SU-DHL-6 (cell line): ENCODE results near the gene KRT71.

Source experiments
- H2AFZ ChIP-seq: fragments of 200-600 bp; sonication (generic); 2 replicates; pipeline ENCODE4 v1.6.1; 2014; ENCODE audit warnings: low read depth, mild to moderate bottlenecking, moderate library complexity, mixed read lengths, antibody characterized with exemption, low read length; ENCODE audit not compliant: severe bottlenecking
- H3F3A ChIP-seq: fragments of 200-600 bp; shearing (Covaris generic); 2 replicates; pipeline ENCODE4 v1.6.0; 2016; ENCODE audit warnings: antibody characterized with exemption, mild to moderate bottlenecking; ENCODE audit not compliant: insufficient read depth
- H3K27ac ChIP-seq: fragments of 200-600 bp; sonication (generic); 2 replicates; pipeline ENCODE4 v1.5.1; 2016; ENCODE audit warnings: low read depth, mild to moderate bottlenecking, low read length, moderate library complexity, mixed read lengths
- H3K27me3 ChIP-seq: fragments of 200-600 bp; sonication (generic), shearing (Covaris generic); 2 replicates; pipeline ENCODE4 v1.6.0; 2014; ENCODE audit warnings: mild to moderate bottlenecking, low read length
- H3K36me3 ChIP-seq: fragments of 200-600 bp; sonication (generic); 2 replicates; pipeline ENCODE4 v1.6.1; 2014; ENCODE audit warnings: mild to moderate bottlenecking, low read length, mixed read lengths
- H3K4me2 ChIP-seq: fragments of 300-600, 200-600 bp; shearing (Covaris generic), sonication (generic); 2 replicates; pipeline ENCODE4 v1.6.0; 2014; ENCODE audit warnings: low read length, low read depth, mild to moderate bottlenecking; ENCODE audit not compliant: poor library complexity, severe bottlenecking
- H3K4me3 ChIP-seq: fragments of 200-600 bp; sonication (generic); 2 replicates; pipeline ENCODE4 v1.5.1; 2014; ENCODE audit warnings: antibody characterized with exemption, low read length, mild to moderate bottlenecking, mixed read lengths; ENCODE audit not compliant: insufficient read depth, poor library complexity, severe bottlenecking
- H3K79me2 ChIP-seq: fragments of 200-600 bp; sonication (generic); 2 replicates; pipeline ENCODE4 v1.6.1; 2014; ENCODE audit warnings: mild to moderate bottlenecking, low read length, moderate library complexity; ENCODE audit not compliant: insufficient read depth
- H3K9ac ChIP-seq: fragments of 200-600 bp; sonication (generic); 2 replicates; pipeline ENCODE4 v1.7.0; 2014; ENCODE audit warnings: mild to moderate bottlenecking, low read length
- H3K9me2 ChIP-seq: fragments of 200-600 bp; sonication (generic); replicated peaks from 2 replicates; pipeline ENCODE4 v1.6.1; 2014; ENCODE audit warnings: low read length; ENCODE audit not compliant: insufficient read depth
- H3K9me3 ChIP-seq: fragments of 200-600 bp; sonication (generic); 2 replicates; pipeline ENCODE4 v1.6.1; 2014; ENCODE audit warnings: low read length, mixed read lengths; ENCODE audit not compliant: insufficient read depth
- H4K20me1 ChIP-seq: fragments of 200-600 bp; sonication (generic); 2 replicates; pipeline ENCODE4 v1.6.1; 2014; ENCODE audit warnings: low read depth, mild to moderate bottlenecking, antibody characterized with exemption, low read length, moderate library complexity, mixed read lengths
- EZH2phosphoT487 ChIP-seq: fragments of 200-600 bp; sonication (generic), shearing (Covaris generic); conservative IDR thresholded peaks from 2 replicates; pipeline ENCODE4 v1.6.1; 2018; ENCODE audit warnings: mild to moderate bottlenecking, antibody characterized with exemption, low read length, moderate library complexity, mixed read lengths
- TF ChIP-seq, protein P1 (sequence below): fragments of 200-600 bp; sonication (generic); IDR thresholded peaks from one replicate; pipeline ENCODE4 v1.5.1; 2017; ENCODE audit warnings: antibody characterized with exemption, mild to moderate bottlenecking, low read length, moderate library complexity; ENCODE audit not compliant: insufficient read depth, poor library complexity, severe bottlenecking

Gene KRT71

DNA sequence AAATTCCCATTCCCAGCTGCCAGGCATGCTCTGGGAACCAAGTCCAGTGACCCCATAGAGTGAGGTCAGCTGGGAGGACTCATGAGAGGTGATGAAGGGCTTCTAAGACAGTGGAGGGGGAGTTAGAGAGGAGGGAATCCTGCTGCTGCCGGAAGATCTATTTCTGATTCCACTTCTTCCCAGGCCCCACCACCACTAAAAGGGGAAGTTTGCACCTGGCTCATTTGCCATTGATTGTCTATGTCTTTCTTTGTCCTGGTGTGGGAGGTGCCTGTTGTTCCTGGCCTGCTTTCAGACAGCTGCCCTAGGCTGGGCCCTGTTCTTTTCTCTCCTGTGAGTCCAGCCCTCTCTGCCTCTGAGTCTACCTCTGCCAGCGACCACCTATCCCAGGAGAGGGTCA, 56.9 kb downstream of the KRT71 start:
- Histone ChIP-seq H3K27me3 (no peaks in the 10 kb centered on the region), H2AFZ (no peak overlapping the region), H3F3A (no peaks in the 10 kb centered on the region), H3K9ac (no peak overlapping the region), H3K9me2 (no peaks in the 10 kb centered on the region), H3K27ac (no peak overlapping the region), H4K20me1 (no peaks in the 10 kb centered on the region), H3K4me3 (no peak overlapping the region), H3K36me3 (no peaks in the 10 kb centered on the region), H3K4me2 (no peak overlapping the region), H3K9me3 (no peaks in the 10 kb centered on the region), H3K79me2 (no peaks in the 10 kb centered on the region)
- no peak for TF ChIP-seq EZH2phosphoT487
- TF ChIP-seq, protein P1, sequence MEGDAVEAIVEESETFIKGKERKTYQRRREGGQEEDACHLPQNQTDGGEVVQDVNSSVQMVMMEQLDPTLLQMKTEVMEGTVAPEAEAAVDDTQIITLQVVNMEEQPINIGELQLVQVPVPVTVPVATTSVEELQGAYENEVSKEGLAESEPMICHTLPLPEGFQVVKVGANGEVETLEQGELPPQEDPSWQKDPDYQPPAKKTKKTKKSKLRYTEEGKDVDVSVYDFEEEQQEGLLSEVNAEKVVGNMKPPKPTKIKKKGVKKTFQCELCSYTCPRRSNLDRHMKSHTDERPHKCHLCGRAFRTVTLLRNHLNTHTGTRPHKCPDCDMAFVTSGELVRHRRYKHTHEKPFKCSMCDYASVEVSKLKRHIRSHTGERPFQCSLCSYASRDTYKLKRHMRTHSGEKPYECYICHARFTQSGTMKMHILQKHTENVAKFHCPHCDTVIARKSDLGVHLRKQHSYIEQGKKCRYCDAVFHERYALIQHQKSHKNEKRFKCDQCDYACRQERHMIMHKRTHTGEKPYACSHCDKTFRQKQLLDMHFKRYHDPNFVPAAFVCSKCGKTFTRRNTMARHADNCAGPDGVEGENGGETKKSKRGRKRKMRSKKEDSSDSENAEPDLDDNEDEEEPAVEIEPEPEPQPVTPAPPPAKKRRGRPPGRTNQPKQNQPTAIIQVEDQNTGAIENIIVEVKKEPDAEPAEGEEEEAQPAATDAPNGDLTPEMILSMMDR = no peak

DNA sequence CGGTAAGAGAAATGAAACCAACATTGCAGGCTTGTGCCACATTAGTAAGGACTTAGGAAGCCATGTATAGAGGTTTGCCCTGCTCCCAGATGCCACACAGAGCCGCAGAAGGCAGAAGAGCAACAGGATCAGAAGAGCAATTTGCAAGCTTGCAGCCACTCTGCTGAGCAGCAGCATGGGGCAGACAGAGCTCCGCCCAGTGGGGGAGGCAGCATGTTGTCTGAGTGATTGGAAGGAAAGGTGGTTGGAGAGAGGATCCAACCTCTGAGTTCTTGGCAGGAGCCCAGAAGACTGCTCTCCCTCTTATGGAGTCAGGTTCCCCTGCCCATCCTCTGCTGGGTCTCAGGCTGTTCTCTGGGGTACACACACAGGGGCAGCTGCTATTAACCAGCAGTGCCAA, 57.6 kb downstream of the KRT71 start:
- Histone ChIP-seq H3K79me2 (no peaks in the 10 kb centered on the region), H3K9ac (no peak overlapping the region), H3K36me3 (no peaks in the 10 kb centered on the region), H3K9me3 (no peaks in the 10 kb centered on the region), H3K4me3 (no peak overlapping the region), H4K20me1 (no peaks in the 10 kb centered on the region), H3K4me2 (no peak overlapping the region), H3K9me2 (no peaks in the 10 kb centered on the region), H3F3A (no peaks in the 10 kb centered on the region), H3K27ac (no peak overlapping the region), H3K27me3 (no peaks in the 10 kb centered on the region), H2AFZ (no peak overlapping the region)
- TF ChIP-seq EZH2phosphoT487 = no peak
- TF ChIP-seq, protein P1 = no peak

DNA sequence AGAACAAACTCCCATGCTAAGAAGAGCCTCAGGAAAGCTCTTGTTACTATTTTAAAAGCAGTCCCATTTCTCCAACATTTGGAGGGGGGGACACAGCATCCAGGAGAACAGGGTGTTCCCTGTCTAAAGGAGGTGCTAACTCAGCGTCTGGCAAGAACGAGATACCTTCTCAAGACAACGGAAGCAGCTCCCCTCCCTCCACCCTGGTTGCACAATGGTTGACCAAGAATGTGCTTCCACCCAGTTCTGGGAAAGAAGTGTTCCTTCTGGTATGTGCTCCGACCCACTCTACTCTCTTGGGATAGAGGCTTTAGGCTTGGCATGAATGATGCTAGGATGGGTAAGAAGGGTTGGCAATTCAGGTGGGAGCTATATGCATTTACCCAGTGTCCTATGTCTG, 58.4 kb downstream of the KRT71 start:
- Histone ChIP-seq H3K4me3 (no peak overlapping the region), H4K20me1 (no peaks in the 10 kb centered on the region), H3K27ac (no peak overlapping the region), H3F3A (no peaks in the 10 kb centered on the region), H3K4me2 (no peak overlapping the region), H2AFZ (no peak overlapping the region), H3K9me3 (no peaks in the 10 kb centered on the region), H3K79me2 (no peaks in the 10 kb centered on the region), H3K36me3 (no peaks in the 10 kb centered on the region), H3K27me3 (no peaks in the 10 kb centered on the region), H3K9ac (no peak overlapping the region), H3K9me2 (no peaks in the 10 kb centered on the region)
- no peak for TF ChIP-seq EZH2phosphoT487
- TF ChIP-seq, protein P1 = no peak

DNA sequence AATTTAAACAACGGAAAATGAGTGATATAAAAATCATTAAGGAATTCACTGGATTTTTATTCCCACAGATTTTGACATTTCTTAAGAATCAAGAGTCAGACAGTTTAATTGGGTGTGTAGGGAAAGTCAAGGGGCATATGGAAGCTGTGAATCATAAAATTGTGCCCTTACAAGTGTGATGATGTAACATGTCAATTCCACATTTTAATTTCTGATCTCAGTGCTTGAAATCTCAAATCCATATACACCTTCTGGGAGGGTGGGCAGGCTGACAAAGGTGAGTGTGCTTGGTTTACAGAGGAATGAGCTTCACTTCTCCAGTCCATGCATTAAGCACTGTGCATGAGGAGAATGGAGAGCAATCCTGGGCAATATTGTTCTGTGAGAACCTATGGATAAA, 58.8 kb downstream of the KRT71 start:
- Histone ChIP-seq H4K20me1 (no peaks in the 10 kb centered on the region), H3K9me2 (no peaks in the 10 kb centered on the region), H3K36me3 (no peaks in the 10 kb centered on the region), H3K4me2 (no peak overlapping the region), H3K27ac (no peak overlapping the region), H3K9me3 (no peaks in the 10 kb centered on the region), H3K79me2 (no peaks in the 10 kb centered on the region), H3K4me3 (no peak overlapping the region), H3K9ac (no peak overlapping the region), H3K27me3 (no peaks in the 10 kb centered on the region), H3F3A (no peaks in the 10 kb centered on the region), H2AFZ (no peak overlapping the region)
- TF ChIP-seq EZH2phosphoT487 = no peak
